Lung (tissue), 12 donors: ENCODE results near the gene PHF2. TPM values are rescaled to one million over a fixed set of nuclear protein-coding genes. Genes with fewer than 3 reads are reported as not detected.

Experiments used
- ATAC-seq: fragments of 200-7000 bp; cut with Tn5 transposase; one replicate; pipeline ENCODE4 v1.9.1; 2020; ENCODE audit warnings: moderate number of reproducible peaks; ENCODE audit not compliant: insufficient read depth, low FRiP score
- DNase-seq, 3 donors: peaks; one replicate each; pipeline ENCODE4 v3.0.0-alpha.2; 2013 to 2017
- H3K27ac ChIP-seq, 2 donors: one replicate each; pipeline ENCODE4 v1.5.1; 2013; ENCODE audit warnings: mild to moderate bottlenecking in 2 of 2, moderate library complexity in 2 of 2, control low read depth in 1 of 2, inconsistent platforms in 1 of 2, low read depth in 1 of 2, low read length in 1 of 2
- H3K27me3 ChIP-seq, 3 donors: one replicate each; pipeline ENCODE4 v1.5.1; 2013; ENCODE audit warnings: low read length in 2 of 3; ENCODE audit not compliant: control insufficient read depth in 3 of 3, insufficient read depth in 3 of 3
- H3K36me3 ChIP-seq, 4 donors: one replicate each; pipeline ENCODE4 v1.5.1; 2013; ENCODE audit warnings: low read length in 4 of 4, mild to moderate bottlenecking in 1 of 4, moderate library complexity in 1 of 4; ENCODE audit not compliant: control insufficient read depth in 4 of 4, insufficient read depth in 4 of 4
- H3K4me1 ChIP-seq, 5 donors: one replicate each; pipeline ENCODE4 v1.5.1; 2013; ENCODE audit warnings: low read length in 5 of 5, mild to moderate bottlenecking in 2 of 5, moderate library complexity in 1 of 5; ENCODE audit not compliant: control insufficient read depth in 5 of 5, insufficient read depth in 5 of 5
- H3K4me3 ChIP-seq: one replicate; pipeline ENCODE4 v1.5.1; 2013; ENCODE audit warnings: mild to moderate bottlenecking, control low read depth, moderate library complexity
- H3K9ac ChIP-seq, 2 donors: one replicate each; pipeline ENCODE4 v1.5.1; 2013; ENCODE audit warnings: low read length in 2 of 2, control low read depth in 1 of 2; ENCODE audit not compliant: insufficient read depth in 1 of 2
- H3K9me3 ChIP-seq, 4 donors: one replicate each; pipeline ENCODE4 v1.5.1; 2013; ENCODE audit warnings: low read length in 3 of 4, mild to moderate bottlenecking in 1 of 4, moderate library complexity in 1 of 4; ENCODE audit not compliant: control insufficient read depth in 4 of 4, insufficient read depth in 3 of 4
- CTCF ChIP-seq: IDR thresholded peaks from 2 replicates; pipeline ENCODE4 v1.5.1; 2012; ENCODE audit warnings: mild to moderate bottlenecking; ENCODE audit errors: control extremely low read depth, extremely low read depth
- WGBS, 2 donors: extraction: QIAGEN DNeasy Blood & Tissue Kit; methylation state at CpG; one replicate each; pipeline ENCODE4 v1.1.7; 2013; 5-methylcytosine and 5-hydroxymethylcytosine counted together
- polyA plus RNA-seq, 2 donors: library from polyadenylated mRNA; stranded (reverse); fragments of 200-250 nt; gene quantifications; one replicate each; pipeline ENCODE4 v1.2.1, GENCODE V29; 2013
- total RNA-seq, 2 donors: library from RNA; depleted of rRNA in 1 of 2; stranded (reverse); fragments of >200 nt in 1 of 2; gene quantifications; one replicate each; pipeline ENCODE4 v1.2.1, GENCODE V29; 2014 to 2021
- donor health status: control.
- donor health status: control.
- donor health status: Bipolar disorder and iron deficiency.
- donor health status: healthy.
- donor health status: DM: yes; HTN: yes; CAD: no.

Gene PHF2
- total and polyA plus RNA-seq, 4 donors, result 20.1 to 33.6 (median 30.2) TPM

GRCh38 chr9:93683331-93684134 lies 107.1 kb downstream of the PHF2 start:
- ATAC-seq (no peak), DNase-seq (peak in 1 of 3 donors; percentile 10)
- no peaks in the 10 kb centered on the region for H3K4me1 ChIP-seq
- H3K9me3 ChIP-seq, result peaks cover 0 to 2% (median 2%) of the 10 kb centered on the region in 4 donors
- no peak overlapping the region for H3K27ac ChIP-seq
- H3K4me3 ChIP-seq, result no peak overlapping the region
- 92 to 99% methylated on average over 9 to 10 of the region's 10 CpGs for WGBS, 2 donors
- H3K27me3 ChIP-seq, result no peaks in the 10 kb centered on the region
- H3K9ac ChIP-seq, result no peak overlapping the region
- H3K36me3 ChIP-seq, result no peaks in the 10 kb centered on the region
- no peak for TF ChIP-seq CTCF

- no peak overlapping the region for H3K9ac ChIP-seq
- no peak for ATAC-seq
- H3K4me1 ChIP-seq, result no peaks in the 10 kb centered on the region
- no peaks in the 10 kb centered on the region for H3K36me3 ChIP-seq
- peaks cover 0 to 7% (median 4%) of the 10 kb centered on the region in 4 donors for H3K9me3 ChIP-seq
- DNase-seq, result peak in 1 of 3 donors; percentile 11
- H3K27ac ChIP-seq, result no peak overlapping the region
- no peak for TF ChIP-seq CTCF
- H3K4me3 ChIP-seq, result no peak overlapping the region
- 85 to 89% methylated on average over 20 of the region's 20 CpGs for WGBS, 2 donors
- no peaks in the 10 kb centered on the region for H3K27me3 ChIP-seq
Measured at GRCh38 chr9:93684161-93684765, 107.9 kb downstream of the PHF2 start.

GRCh38 chr9:93684806-93685543 lies 108.6 kb downstream of the PHF2 start:
- ATAC-seq (no peak), DNase-seq (peak in 1 of 3 donors; percentile 21)
- Histone ChIP-seq H3K27me3 (no peaks in the 10 kb centered on the region), H3K4me3 (no peak overlapping the region), H3K27ac (no peak overlapping the region), H3K36me3 (no peaks in the 10 kb centered on the region), H3K4me1 (no peaks in the 10 kb centered on the region), H3K9me3 (peaks cover 0 to 7% (median 4%) of the 10 kb centered on the region in 4 donors), H3K9ac (no peak overlapping the region)
- TF ChIP-seq CTCF, result no peak
- WGBS, 2 donors, result 55 to 56% methylated on average over 11 of the region's 11 CpGs
